PC-3 (cell line): ENCODE measurements around the gene MEFV. TPM values are rescaled to one million over a fixed set of nuclear protein-coding genes. Genes with fewer than 3 reads are reported as not detected.
"Not testable (repeated sequence)": the region's sequence is repeated elsewhere in the genome, so short reads cannot be mapped to it uniquely, and the experiment has no call there.

Source experiments
- ATAC-seq: fragments of 200-7000 bp; cut with Tn5 transposase; 2 replicates; pipeline ENCODE4 v1.9.1; 2020; ENCODE audit warnings: mild to moderate bottlenecking, moderate library complexity
- BruUV-seq: library from RNA; stranded (reverse); fragments of 400-500 nt; replicated peaks from 2 replicates; lab custom pipeline; 2021; lab: Mats Ljungman, UMichigan
- CTCF ChIA-PET: fragments of 300-600 bp; sonication (Branson Sonifier 250); formaldehyde crosslinking; loops from one replicate; lab custom pipeline; 2022; ENCODE audit warnings: antibody characterized with exemption; lab: Charles Lee
- POLR2A ChIA-PET: fragments of 300-600 bp; sonication (Branson Sonifier 250); formaldehyde crosslinking; loops from one replicate; lab custom pipeline; 2022; ENCODE audit warnings: antibody characterized with exemption; ENCODE audit not compliant: unreplicated experiment; lab: Charles Lee
- DNase-seq: peaks from one replicate; pipeline ENCODE4 v3.0.0-alpha.2; 2015
- H2AFZ ChIP-seq: fragments of 300-600 bp; sonication (generic); 2 replicates; pipeline ENCODE4 v1.6.0; 2016; ENCODE audit warnings: antibody characterized with exemption, low read length
- H3F3A ChIP-seq: fragments of 300-600 bp; sonication (generic); one replicate; pipeline ENCODE4 v1.6.0; 2017; ENCODE audit warnings: antibody characterized with exemption, low read length, control low read depth, mild to moderate bottlenecking; ENCODE audit not compliant: unreplicated experiment
- H3K27ac ChIP-seq: fragments of 300-600 bp; sonication (generic); 2 replicates; pipeline ENCODE4 v1.5.1; 2016; ENCODE audit warnings: mild to moderate bottlenecking, low read length
- H3K27me3 ChIP-seq: fragments of 300-600 bp; sonication (generic); 2 replicates; pipeline ENCODE4 v1.6.1; 2016; ENCODE audit warnings: low read length, mixed read lengths
- H3K36me3 ChIP-seq: fragments of 300-600 bp; sonication (generic); 2 replicates; pipeline ENCODE4 v1.6.1; 2016; ENCODE audit warnings: low read depth, mixed run types, low read length, mixed read lengths
- H3K4me1 ChIP-seq: fragments of 300-600 bp; sonication (generic); 2 replicates; pipeline ENCODE4 v1.5.1; 2016; ENCODE audit warnings: low read length; ENCODE audit not compliant: insufficient read depth
- H3K4me2 ChIP-seq: fragments of 300-600 bp; sonication (generic); 2 replicates; pipeline ENCODE4 v1.6.0; 2016; ENCODE audit warnings: low read length
- H3K4me3 ChIP-seq: fragments of 300-600 bp; sonication (generic); 2 replicates; pipeline ENCODE4 v1.5.1; 2016; ENCODE audit warnings: mild to moderate bottlenecking, low read length, mixed read lengths
- H3K79me2 ChIP-seq: fragments of 300-600 bp; sonication (generic); 2 replicates; pipeline ENCODE4 v1.6.1; 2017; ENCODE audit warnings: low read length, mixed read lengths
- H3K9ac ChIP-seq: fragments of 300-600 bp; sonication (generic); 2 replicates; pipeline ENCODE4 v1.6.0; 2016; ENCODE audit warnings: mild to moderate bottlenecking, low read length
- H3K9me2 ChIP-seq: fragments of 300-600 bp; sonication (generic); replicated peaks from 2 replicates; pipeline ENCODE4 v1.6.1; 2016; ENCODE audit warnings: mixed run types, low read length, mixed read lengths
- H3K9me3 ChIP-seq: fragments of 300-600 bp; sonication (generic); 2 replicates; pipeline ENCODE4 v1.6.1; 2016; ENCODE audit warnings: low read length, mixed read lengths
- H4K20me1 ChIP-seq: fragments of 300-600 bp; sonication (generic); 2 replicates; pipeline ENCODE4 v1.6.1; 2016; ENCODE audit warnings: low read length, mixed read lengths
- CTCF ChIP-seq: fragments of 300-600 bp; sonication (generic); conservative IDR thresholded peaks from 2 replicates; pipeline ENCODE4 v1.5.1; 2017; ENCODE audit warnings: antibody characterized with exemption, low read depth, mild to moderate bottlenecking, low read length
- EZH2 ChIP-seq: fragments of 300-600 bp; sonication (generic); IDR thresholded peaks from one replicate; pipeline ENCODE4 v1.6.1; 2017; ENCODE audit warnings: antibody characterized with exemption, mild to moderate bottlenecking, low read length; ENCODE audit not compliant: unreplicated experiment
- EZH2phosphoT487 ChIP-seq: fragments of 300-600 bp; sonication (generic); IDR thresholded peaks from 2 replicates; pipeline ENCODE4 v1.6.1; 2018; ENCODE audit warnings: mild to moderate bottlenecking, antibody characterized with exemption, low read length, borderline replicate concordance
- intact Hi-C: fragments of 100-400 bp; cut with micrococcal nuclease; formaldehyde crosslinking; loops from 2 replicates; pipeline ENCODE4 v1.9.0; 2023
- total RNA-seq: library from RNA; depleted of rRNA; stranded (reverse); fragments of >200 nt; gene quantifications from 2 replicates; pipeline ENCODE4 v1.2.3, GENCODE V29; 2014

Gene MEFV
- total RNA-seq, 1 experiment from 2014 or later: 0.04 TPM

GRCh38 chr16:3212567-3212966, 43.9 kb downstream of the MEFV start:
- Histone ChIP-seq H3K79me2 (no peaks in the 10 kb centered on the region), H3F3A (no peaks in the 10 kb centered on the region), H3K9ac (no peak overlapping the region), H3K27me3 (peaks cover 12% of the 10 kb centered on the region; the same call in 1 of the 2 replicates), H3K27ac (no peak overlapping the region), H3K9me3 (no peaks in the 10 kb centered on the region), H3K9me2 (no peaks in the 10 kb centered on the region), H4K20me1 (no peaks in the 10 kb centered on the region), H3K4me2 (no peak overlapping the region), H3K4me1 (no peaks in the 10 kb centered on the region), H3K4me3 (no peak overlapping the region), H2AFZ (no peak overlapping the region), H3K36me3 (no peaks in the 10 kb centered on the region)
- DNase-seq: no peak
- BruUV-seq: no TSS peak
- ChIA-PET CTCF (no interaction called here), POLR2A (no interaction called here)
- TF ChIP-seq CTCF (no peak), EZH2phosphoT487 (no peak), EZH2 (no peak)
- no peak for ATAC-seq
- intact Hi-C loops: no loop called here

- Histone ChIP-seq H3K27ac (no peak overlapping the region), H3K4me1 (no peaks in the 10 kb centered on the region), H3K4me2 (no peak overlapping the region), H4K20me1 (no peaks in the 10 kb centered on the region), H3K27me3 (peaks cover 12% of the 10 kb centered on the region; the same call in 1 of the 2 replicates), H3K9ac (no peak overlapping the region), H3K79me2 (no peaks in the 10 kb centered on the region), H3F3A (no peaks in the 10 kb centered on the region), H3K9me3 (no peaks in the 10 kb centered on the region), H2AFZ (no peak overlapping the region), H3K9me2 (no peaks in the 10 kb centered on the region), H3K4me3 (no peak overlapping the region), H3K36me3 (no peaks in the 10 kb centered on the region)
- no TSS peak for BruUV-seq
- CTCF ChIA-PET: no interaction called here
- intact Hi-C loops: no loop called here
- DNase-seq (no peak), ATAC-seq (no peak)
- TF ChIP-seq CTCF (no peak), EZH2 (no peak), EZH2phosphoT487 (no peak)
- POLR2A ChIA-PET: no interaction called here
Measured at GRCh38 chr16:3212006-3212405, 44.4 kb downstream of the MEFV start.

GRCh38 chr16:3207086-3207953, 49.1 kb downstream of the MEFV start:
- POLR2A ChIA-PET: no interaction called here
- Histone ChIP-seq H3K79me2 (no peaks in the 10 kb centered on the region), H3K27ac (no peak overlapping the region), H3K9ac (no peak overlapping the region), H3F3A (no peaks in the 10 kb centered on the region), H3K4me1 (no peaks in the 10 kb centered on the region), H4K20me1 (no peaks in the 10 kb centered on the region), H3K9me3 (no peaks in the 10 kb centered on the region), H3K9me2 (no peaks in the 10 kb centered on the region), H3K4me2 (no peak overlapping the region), H2AFZ (no peak overlapping the region), H3K4me3 (no peak overlapping the region), H3K36me3 (no peaks in the 10 kb centered on the region), H3K27me3 (no peaks in the 10 kb centered on the region)
- no peak for DNase-seq
- ATAC-seq: no peak
- BruUV-seq: no TSS peak
- CTCF ChIA-PET: no interaction called here
- no peak for TF ChIP-seq EZH2
- no peak for TF ChIP-seq CTCF
- TF ChIP-seq EZH2phosphoT487: no peak
- intact Hi-C loops: no loop called here

GRCh38 chr16:3205939-3206338, 50.5 kb downstream of the MEFV start:
- H3K9me3 ChIP-seq, H3K79me2 ChIP-seq, H3K9me2 ChIP-seq, H3F3A ChIP-seq, CTCF ChIA-PET, H3K9ac ChIP-seq, H3K36me3 ChIP-seq, POLR2A ChIA-PET, DNase-seq, H2AFZ ChIP-seq, intact Hi-C loops, H4K20me1 ChIP-seq, BruUV-seq, H3K4me2 ChIP-seq, H3K4me3 ChIP-seq, H3K27ac ChIP-seq, H3K4me1 ChIP-seq, ATAC-seq, H3K27me3 ChIP-seq: not testable (repeated sequence)
